Mucosa of rectum (tissue), 2 donors: ENCODE data around the gene FNIP1.

ENCODE experiments used
- H3K27ac ChIP-seq, 2 donors: one replicate each; pipeline ENCODE4 v1.7.0; 2013; ENCODE audit warnings: inconsistent platforms in 2 of 2, low read depth in 2 of 2, low read length in 2 of 2
- H3K27me3 ChIP-seq, 2 donors: one replicate each; pipeline ENCODE4 v1.7.0; 2013; ENCODE audit warnings: low read length in 2 of 2; ENCODE audit not compliant: control insufficient read depth in 2 of 2, insufficient read depth in 2 of 2
- H3K36me3 ChIP-seq, 2 donors: one replicate each; pipeline ENCODE4 v1.7.0; 2013; ENCODE audit warnings: low read length in 2 of 2; ENCODE audit not compliant: control insufficient read depth in 2 of 2, insufficient read depth in 2 of 2
- H3K4me1 ChIP-seq, 2 donors: one replicate each; pipeline ENCODE4 v1.7.0; 2013; ENCODE audit warnings: low read length in 2 of 2, mild to moderate bottlenecking in 1 of 2; ENCODE audit not compliant: control insufficient read depth in 2 of 2, insufficient read depth in 2 of 2
- H3K4me3 ChIP-seq, 2 donors: one replicate each; pipeline ENCODE4 v1.7.0; 2013; ENCODE audit warnings: low read length in 2 of 2
- H3K9ac ChIP-seq, 2 donors: one replicate each; pipeline ENCODE4 v1.7.0; 2013; ENCODE audit warnings: low read length in 2 of 2, low read depth in 1 of 2, mild to moderate bottlenecking in 1 of 2
- H3K9me3 ChIP-seq, 2 donors: one replicate each; pipeline ENCODE4 v1.7.0; 2013; ENCODE audit warnings: low read length in 2 of 2; ENCODE audit not compliant: control insufficient read depth in 2 of 2
- donor health status: healthy.
- donor health status: Normal muscosa, but diverticular disease.

Gene FNIP1

DNA sequence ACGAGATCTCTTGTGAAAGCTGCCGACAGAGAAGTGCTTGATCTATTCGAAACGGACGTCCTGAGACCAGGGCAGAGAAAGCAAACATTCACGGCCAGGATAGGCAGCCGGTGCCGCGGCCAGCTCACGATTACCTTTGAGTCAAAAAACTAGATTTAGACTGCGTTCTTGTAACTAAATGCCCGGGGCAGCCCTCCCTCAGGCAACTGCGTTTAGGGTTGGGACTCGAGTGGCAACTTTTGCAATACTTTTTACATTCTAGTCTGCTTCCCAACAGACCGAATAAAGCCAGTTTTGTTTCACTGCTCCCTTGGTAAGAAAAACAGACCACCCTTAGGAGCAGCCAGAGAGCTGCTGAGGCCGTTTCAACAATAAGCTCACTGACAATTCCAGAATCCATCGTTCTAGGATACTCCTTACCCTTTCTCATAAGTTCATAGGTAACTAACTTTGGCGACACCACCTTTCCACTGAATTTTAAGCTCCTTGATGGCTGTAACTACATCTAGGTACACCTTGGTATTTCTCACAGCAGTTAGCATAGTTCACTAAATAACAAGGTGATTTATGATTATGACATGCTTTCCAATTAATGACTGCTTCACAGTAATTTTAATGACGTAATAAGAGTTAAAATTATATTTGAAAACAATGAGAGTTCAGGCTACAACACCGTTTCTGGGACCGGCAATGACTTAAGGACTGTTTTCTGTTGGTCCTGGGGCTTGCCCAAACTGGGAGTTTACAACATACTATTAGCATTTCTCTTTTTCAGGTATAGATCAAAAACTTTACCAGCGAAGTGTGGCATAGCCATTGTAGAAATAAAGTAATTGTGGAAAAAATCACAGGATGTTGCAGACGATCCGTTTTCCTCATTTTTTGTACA, 160.9 kb downstream of the FNIP1 start:
- H3K9me3 ChIP-seq, result no peaks in the 10 kb centered on the region
- no peaks in the 10 kb centered on the region for H3K36me3 ChIP-seq
- H3K9ac ChIP-seq, result peak overlapping the region; percentile 92 to 99
- peak overlapping the region; percentile 98 to 99 for H3K4me3 ChIP-seq
- H3K27me3 ChIP-seq, result no peaks in the 10 kb centered on the region
- H3K27ac ChIP-seq, result peak overlapping the region; percentile 97 to 98
- H3K4me1 ChIP-seq, result peaks cover 13 to 20% of the 10 kb centered on the region in 2 donors

DNA sequence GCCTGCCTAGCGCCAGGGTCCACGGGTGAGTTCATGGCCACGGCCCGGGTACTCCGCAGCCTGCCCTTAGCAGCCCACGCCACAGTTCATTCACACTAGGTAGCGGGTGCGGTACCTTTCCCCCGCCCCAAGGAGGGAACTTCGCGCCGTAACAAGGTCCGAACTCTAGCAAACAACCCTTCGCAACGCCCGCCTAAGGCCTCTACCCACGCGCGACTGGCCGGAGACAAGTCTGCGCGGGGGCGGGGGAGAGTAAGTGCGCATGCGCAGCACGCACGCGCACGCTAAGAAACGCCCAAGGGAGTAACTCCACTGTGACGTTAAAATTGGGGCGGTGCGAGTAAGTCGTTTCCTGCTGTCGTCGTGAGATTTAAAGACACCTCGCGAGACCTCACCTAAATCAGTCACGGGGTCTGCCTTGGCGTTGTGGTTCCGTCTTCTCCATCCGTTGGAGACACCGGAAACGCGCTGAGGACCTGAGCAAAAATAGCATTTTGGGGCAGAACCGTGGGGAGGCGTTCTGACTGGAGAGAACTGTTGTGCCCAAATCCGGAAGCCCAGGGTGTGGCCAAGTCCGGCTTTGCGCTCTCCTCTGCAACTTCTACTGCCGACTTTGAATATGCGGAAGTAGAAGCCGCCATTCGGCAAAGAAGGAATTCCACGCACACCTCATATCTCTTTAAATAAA, 161.7 kb downstream of the FNIP1 start, which contains the start of gene RAPGEF6:
Gene RAPGEF6, minus strand, starts transcription at position 234 of the 688 bp plus-strand sequence. Its CDS starts 199 bp downstream, at position 35.
- H3K4me3 ChIP-seq, result peak within 1 kb of the TSS; percentile 98 to 99
- no peaks in the 10 kb centered on the region for H3K9me3 ChIP-seq
- H3K27ac ChIP-seq, result peak within 1 kb of the TSS; percentile 97 to 98
- H3K9ac ChIP-seq, result peak within 1 kb of the TSS; percentile 99
- no peaks in the 10 kb centered on the region for H3K27me3 ChIP-seq
- no peaks in the 10 kb centered on the region for H3K36me3 ChIP-seq
- H3K4me1 ChIP-seq, result peaks cover 13 to 27% of the 10 kb centered on the region in 2 donors

DNA sequence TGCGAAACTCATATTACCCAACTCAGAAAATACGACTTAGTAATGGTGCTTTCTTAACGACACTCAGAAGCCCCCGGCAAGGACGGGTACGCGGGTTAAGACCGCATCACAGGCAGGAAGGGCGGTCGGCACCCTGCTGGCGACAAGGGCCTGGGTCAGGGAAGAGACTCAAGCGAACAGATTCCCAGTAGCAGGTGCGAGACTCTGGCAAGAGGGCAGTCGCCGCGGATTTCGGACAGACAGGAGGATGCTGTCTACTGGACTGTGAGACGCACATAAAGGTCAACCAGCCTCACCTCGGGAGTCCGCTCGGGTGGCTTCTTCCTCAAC, 162.2 kb downstream of the FNIP1 start:
- Histone ChIP-seq H3K9ac (peak overlapping the region; percentile 99), H3K27ac (peak overlapping the region; percentile 97 to 98), H3K27me3 (no peaks in the 10 kb centered on the region), H3K4me3 (peak overlapping the region; percentile 98 to 99), H3K9me3 (no peaks in the 10 kb centered on the region), H3K4me1 (peaks cover 15 to 32% of the 10 kb centered on the region in 2 donors), H3K36me3 (no peaks in the 10 kb centered on the region)

DNA sequence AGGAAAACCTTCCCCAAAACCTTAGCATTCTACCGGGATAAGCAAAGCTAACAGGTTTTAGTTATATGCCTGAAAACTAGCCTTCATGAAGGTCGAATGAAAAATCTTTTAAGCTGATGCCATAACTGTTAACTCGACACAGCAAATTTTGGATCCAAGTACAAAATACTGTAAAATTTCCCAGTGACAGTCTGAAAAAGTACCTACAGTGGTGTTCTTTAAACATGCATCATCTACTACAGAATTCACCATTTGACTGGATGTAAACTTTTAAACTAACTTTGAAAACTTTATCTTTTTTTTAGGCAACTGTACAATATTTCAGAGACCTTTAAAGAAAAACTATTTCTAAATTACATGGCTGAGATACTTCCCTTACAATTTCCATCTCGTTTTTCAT, 162.6 kb downstream of the FNIP1 start:
- peak overlapping the region; percentile 97 to 98 for H3K27ac ChIP-seq
- no peaks in the 10 kb centered on the region for H3K36me3 ChIP-seq
- H3K9ac ChIP-seq, result peak overlapping the region; percentile 99
- H3K4me1 ChIP-seq, result peaks cover 15 to 36% of the 10 kb centered on the region in 2 donors
- H3K9me3 ChIP-seq, result no peaks in the 10 kb centered on the region
- no peaks in the 10 kb centered on the region for H3K27me3 ChIP-seq
- peak overlapping the region; percentile 98 to 99 for H3K4me3 ChIP-seq

DNA sequence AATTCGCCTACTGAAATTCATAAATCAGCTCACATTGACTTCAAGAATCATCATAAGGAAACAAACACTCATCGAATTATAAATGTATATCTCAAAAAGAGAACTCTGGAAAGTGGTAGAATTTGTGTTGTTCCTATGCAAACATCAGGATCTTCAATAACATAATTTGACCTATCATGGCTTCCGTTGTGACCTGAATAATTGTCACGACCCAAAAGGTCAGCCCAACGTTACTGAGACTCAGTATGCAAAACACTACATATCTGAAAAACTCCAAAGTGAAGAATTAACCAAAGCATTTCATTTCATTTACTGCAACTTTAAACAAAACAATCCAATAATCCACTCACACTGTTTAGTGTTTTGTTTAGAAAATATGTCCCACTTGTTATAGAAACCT, 163.0 kb downstream of the FNIP1 start:
- Histone ChIP-seq H3K4me3 (peak overlapping the region; percentile 98 to 99), H3K9ac (peak overlapping the region; percentile 99)

DNA sequence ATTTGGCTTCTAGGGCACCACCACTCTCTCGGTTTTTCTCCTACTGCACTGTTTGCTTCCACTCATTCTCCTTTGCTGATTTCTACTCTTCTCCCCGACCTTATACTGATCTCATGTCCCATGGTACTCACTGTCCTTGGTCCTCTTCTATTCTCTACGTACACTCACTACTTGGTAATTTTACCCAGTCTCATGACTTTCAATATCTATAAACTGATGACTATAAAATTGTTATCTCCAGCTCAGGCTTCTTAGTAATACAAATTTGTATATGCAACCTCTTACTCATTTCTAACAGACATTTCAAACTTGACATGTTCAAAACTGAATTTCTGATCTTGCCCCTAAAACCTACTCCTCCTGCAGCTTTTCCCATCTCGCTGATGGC, 165.9 kb downstream of the FNIP1 start:
- no peaks in the 10 kb centered on the region for H3K36me3 ChIP-seq
- H3K4me1 ChIP-seq, result peaks cover 21 to 31% of the 10 kb centered on the region in 2 donors
- H3K9me3 ChIP-seq, result no peaks in the 10 kb centered on the region
- no peaks in the 10 kb centered on the region for H3K27me3 ChIP-seq
- H3K4me3 ChIP-seq, result peak overlapping the region in 1 of 2 donors; percentile 21
- H3K27ac ChIP-seq, result peak overlapping the region; percentile 24 to 56
- no peak overlapping the region for H3K9ac ChIP-seq

More for the DNA sequence above, 163.0 kb downstream of the FNIP1 start:
- no peaks in the 10 kb centered on the region for H3K9me3 ChIP-seq
- peak overlapping the region in 1 of 2 donors; percentile 25 for H3K27ac ChIP-seq
- no peaks in the 10 kb centered on the region for H3K36me3 ChIP-seq
- no peaks in the 10 kb centered on the region for H3K27me3 ChIP-seq
- H3K4me1 ChIP-seq, result peaks cover 15 to 36% of the 10 kb centered on the region in 2 donors

DNA sequence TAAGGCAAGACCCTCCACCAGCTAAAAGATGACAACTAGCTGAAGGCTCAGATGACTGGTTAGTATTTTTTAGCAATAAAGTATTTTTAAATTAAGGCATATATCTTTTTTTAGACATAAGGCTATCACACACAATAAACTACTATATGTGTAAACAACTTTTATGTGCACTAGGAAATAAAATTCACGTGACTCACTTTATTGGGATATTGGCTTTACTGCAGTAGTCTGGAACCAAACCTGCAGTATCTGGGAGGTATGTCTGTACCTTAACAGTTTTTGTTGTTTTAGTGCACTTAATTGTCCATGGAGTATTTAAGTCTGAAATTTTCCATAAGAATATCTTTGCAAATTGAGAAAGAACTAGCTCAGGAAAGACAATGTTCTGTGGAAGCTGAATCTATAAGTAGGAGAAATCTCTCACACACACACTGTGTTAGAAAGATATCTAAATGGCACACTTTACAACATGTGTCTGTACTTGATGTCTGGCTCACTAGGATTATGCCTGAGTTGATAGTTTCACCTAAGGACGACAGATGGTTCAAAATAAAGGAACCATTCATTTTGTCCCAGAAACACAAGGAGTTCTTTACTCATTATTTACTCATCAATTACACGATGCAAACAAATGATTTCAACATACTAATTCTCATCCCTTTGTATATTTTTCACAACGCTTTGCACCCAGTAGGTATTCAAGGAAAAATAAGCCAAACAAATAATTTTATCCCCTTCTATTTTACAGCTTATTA, 166.4 kb downstream of the FNIP1 start:
- peak overlapping the region in 1 of 2 donors; percentile 21 for H3K4me3 ChIP-seq
- H3K27ac ChIP-seq, result peak overlapping the region; percentile 27 to 56
- peaks cover 21 to 31% of the 10 kb centered on the region in 2 donors for H3K4me1 ChIP-seq

DNA sequence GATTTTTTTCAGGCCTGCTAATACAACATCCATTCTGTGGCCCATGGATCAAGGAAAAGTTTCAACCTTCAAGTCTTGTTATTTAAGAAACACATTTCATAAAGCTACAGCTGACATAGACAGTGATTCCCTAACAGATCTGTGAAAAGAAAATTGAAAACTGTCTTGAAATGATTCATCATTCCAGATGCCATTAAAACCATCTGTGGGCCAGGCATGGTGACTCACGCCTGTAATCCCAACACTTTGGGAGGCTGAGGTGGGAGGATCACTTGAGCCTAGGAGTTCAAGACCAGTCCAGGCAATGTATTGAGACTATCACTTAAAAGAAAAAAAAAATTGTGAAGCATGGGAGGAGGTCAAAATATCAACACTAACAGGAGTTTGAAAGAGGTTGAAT, 167.8 kb downstream of the FNIP1 start:
- Histone ChIP-seq H3K4me3 (no peak overlapping the region), H3K27ac (no peak overlapping the region), H3K9ac (no peak overlapping the region), H3K36me3 (no peaks in the 10 kb centered on the region), H3K4me1 (peaks cover 21 to 27% of the 10 kb centered on the region in 2 donors), H3K27me3 (no peaks in the 10 kb centered on the region), H3K9me3 (no peaks in the 10 kb centered on the region)

More for the DNA sequence above, 166.4 kb downstream of the FNIP1 start:
- no peaks in the 10 kb centered on the region for H3K9me3 ChIP-seq
- H3K36me3 ChIP-seq, result no peaks in the 10 kb centered on the region
- no peaks in the 10 kb centered on the region for H3K27me3 ChIP-seq
- no peak overlapping the region for H3K9ac ChIP-seq

DNA sequence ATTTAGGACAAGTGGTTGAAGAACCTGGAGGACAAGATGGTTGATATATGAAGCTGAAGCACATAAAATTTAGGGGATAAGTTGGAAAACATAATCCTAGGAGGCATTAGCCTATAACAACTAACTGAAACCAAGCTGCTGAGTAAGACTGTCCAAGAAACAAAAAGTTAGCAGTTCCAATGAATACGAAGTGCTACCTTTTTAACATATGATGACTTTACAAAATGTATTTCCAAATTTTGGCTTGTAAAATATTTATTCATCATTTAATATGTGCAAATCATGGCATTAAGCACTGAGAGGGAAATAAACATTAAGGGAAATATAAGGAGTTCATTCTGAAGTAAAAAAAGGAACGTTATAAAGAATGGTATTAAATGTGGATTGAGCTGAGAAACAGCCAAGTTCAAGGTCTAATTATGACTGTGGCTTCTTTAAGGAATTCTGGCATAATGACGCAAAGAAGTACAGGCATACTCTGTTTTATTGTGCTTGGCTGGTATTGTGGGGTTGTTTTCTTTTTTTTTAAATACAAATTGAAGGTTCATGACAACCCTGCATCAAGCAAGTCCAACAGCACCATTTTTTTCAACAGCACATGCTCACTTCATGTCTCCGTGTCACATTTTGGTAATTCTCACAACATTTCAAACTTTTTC, 169.5 kb downstream of the FNIP1 start:
- no peaks in the 10 kb centered on the region for H3K36me3 ChIP-seq
- H3K4me3 ChIP-seq, result no peak overlapping the region
- peaks cover 11 to 26% of the 10 kb centered on the region in 2 donors for H3K4me1 ChIP-seq
- no peaks in the 10 kb centered on the region for H3K9me3 ChIP-seq
- H3K27ac ChIP-seq, result no peak overlapping the region
- no peaks in the 10 kb centered on the region for H3K27me3 ChIP-seq
- H3K9ac ChIP-seq, result no peak overlapping the region
